ENCODE results near the gene ASCL4. TPM values are rescaled to one million over a fixed set of nuclear protein-coding genes. Genes with fewer than 3 reads are reported as not detected.

ASCL4 gene
- total RNA-seq, 1 donor from 2014 or later = 0.16 TPM

DNA sequence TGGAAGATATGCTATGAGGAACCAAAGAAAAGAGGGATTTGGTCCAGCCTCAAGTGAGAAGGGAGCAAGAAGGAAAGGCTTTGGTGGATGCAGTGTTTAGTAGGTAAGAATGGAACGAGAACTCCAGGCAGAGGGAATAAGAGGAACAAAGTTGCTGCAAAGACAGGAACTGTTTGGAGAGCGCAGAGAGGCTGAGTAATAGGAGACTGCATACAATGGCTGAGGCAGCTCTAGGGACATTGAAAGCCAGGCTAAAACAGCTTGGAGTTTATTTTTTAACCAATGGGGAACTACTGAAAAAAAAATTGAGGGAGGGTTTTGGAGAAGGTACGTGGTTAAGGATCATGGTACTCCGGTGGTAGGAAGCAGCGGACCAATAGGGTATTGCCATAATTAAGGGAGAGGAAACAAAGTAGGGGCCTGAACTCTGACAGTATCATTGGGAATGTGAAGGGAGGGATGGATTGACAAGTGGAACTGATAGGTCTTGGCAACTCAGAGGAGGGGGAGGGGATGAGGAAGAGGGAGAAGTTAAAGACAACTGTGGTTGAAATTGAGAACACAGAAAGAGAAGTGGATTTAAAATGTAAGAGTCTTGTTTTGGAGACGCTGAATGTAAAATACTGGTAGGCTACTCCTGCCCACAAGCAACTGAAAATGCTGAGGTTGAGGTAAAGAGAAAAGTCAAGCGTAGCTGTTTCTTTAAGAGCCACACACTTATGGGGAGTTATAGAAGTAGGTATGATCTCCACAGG lies 4.8 kb downstream of the ASCL4 start:
- peaks cover 66% of the 10 kb centered on the region for H3K27me3 Mint-ChIP-seq (ENCODE audit: low read depth)
- TF ChIP-seq, protein P1, sequence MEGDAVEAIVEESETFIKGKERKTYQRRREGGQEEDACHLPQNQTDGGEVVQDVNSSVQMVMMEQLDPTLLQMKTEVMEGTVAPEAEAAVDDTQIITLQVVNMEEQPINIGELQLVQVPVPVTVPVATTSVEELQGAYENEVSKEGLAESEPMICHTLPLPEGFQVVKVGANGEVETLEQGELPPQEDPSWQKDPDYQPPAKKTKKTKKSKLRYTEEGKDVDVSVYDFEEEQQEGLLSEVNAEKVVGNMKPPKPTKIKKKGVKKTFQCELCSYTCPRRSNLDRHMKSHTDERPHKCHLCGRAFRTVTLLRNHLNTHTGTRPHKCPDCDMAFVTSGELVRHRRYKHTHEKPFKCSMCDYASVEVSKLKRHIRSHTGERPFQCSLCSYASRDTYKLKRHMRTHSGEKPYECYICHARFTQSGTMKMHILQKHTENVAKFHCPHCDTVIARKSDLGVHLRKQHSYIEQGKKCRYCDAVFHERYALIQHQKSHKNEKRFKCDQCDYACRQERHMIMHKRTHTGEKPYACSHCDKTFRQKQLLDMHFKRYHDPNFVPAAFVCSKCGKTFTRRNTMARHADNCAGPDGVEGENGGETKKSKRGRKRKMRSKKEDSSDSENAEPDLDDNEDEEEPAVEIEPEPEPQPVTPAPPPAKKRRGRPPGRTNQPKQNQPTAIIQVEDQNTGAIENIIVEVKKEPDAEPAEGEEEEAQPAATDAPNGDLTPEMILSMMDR (IDR thresholded peaks at IDR 0.05; ENCODE audit: unreplicated experiment) = no peak
- DNase-seq (ENCODE audit: low spot score in 2 of 2, unreplicated experiment in 2 of 2) = no peak
- no peak overlapping the region for H3K27ac Mint-ChIP-seq
- H3K4me3 Mint-ChIP-seq = no peak overlapping the region
- peaks cover 12% of the 10 kb centered on the region for H3K4me1 Mint-ChIP-seq
- no peaks in the 10 kb centered on the region for H3K36me3 Mint-ChIP-seq
- H3K9me3 Mint-ChIP-seq = no peaks in the 10 kb centered on the region

DNA sequence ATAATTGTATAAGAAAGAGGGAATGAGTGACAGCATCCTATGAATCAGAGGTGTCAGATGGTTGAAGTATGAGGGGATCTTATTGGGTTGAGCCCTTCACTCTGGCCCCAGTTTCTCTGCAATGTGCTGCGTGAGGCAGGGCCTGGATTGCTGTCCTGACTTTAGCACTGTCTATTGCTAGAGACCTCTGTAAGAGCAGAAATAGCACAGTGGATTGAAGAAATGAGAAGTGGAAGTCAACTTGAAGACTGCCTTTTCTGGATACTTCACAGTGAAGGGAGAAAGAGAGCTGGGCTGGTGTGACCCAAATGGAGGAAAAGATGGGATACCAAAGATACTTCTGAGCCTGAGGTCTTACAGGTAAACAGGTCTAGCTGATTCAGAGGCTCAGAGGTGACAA lies 5.8 kb downstream of the ASCL4 start:
- Mint-ChIP-seq H3K27ac (no peak overlapping the region), H3K4me1 (peaks cover 9% of the 10 kb centered on the region)

DNA sequence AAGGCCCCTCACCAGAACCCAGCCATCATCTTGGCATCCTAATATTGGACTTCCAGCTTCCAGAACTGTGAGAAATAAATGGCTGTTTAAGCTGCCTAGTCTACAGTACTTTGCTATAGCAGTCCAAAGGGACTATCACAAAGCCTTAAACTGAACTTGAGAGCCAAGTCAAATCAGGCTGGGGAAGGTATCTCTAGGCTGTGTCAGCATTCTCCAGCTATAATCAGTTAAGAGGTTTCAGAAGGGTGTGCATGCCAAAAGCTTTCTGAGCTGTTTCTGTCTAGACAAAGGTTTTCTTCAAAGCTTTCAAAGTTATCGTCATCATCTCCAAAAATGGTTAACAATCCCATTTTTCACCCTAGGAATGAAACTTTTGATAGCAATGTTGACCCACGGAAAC lies 7.6 kb downstream of the ASCL4 start:
- H3K27me3 Mint-ChIP-seq (ENCODE audit: low read depth) = peaks cover 40% of the 10 kb centered on the region

More for the DNA sequence above, 5.8 kb downstream of the ASCL4 start:
- peaks cover 56% of the 10 kb centered on the region for H3K27me3 Mint-ChIP-seq (ENCODE audit: low read depth)
- TF ChIP-seq, protein P1 (IDR thresholded peaks at IDR 0.05; ENCODE audit: unreplicated experiment) = no peak
- H3K9me3 Mint-ChIP-seq = no peaks in the 10 kb centered on the region
- no peak for DNase-seq (ENCODE audit: low spot score in 2 of 2, unreplicated experiment in 2 of 2)
- H3K4me3 Mint-ChIP-seq = no peak overlapping the region
- H3K36me3 Mint-ChIP-seq = no peaks in the 10 kb centered on the region

GRCh38 chr12:107783406-107784376 lies 9.2 kb downstream of the ASCL4 start:
- TF ChIP-seq, protein P1 (IDR thresholded peaks at IDR 0.05; ENCODE audit: unreplicated experiment) = no peak
- Mint-ChIP-seq H3K4me1 (no peaks in the 10 kb centered on the region), H3K27ac (no peak overlapping the region), H3K36me3 (no peaks in the 10 kb centered on the region), H3K27me3 (ENCODE audit: low read depth) (peaks cover 24% of the 10 kb centered on the region), H3K9me3 (no peaks in the 10 kb centered on the region), H3K4me3 (no peak overlapping the region)
- no peak for DNase-seq (ENCODE audit: low spot score in 2 of 2, unreplicated experiment in 2 of 2)

More for the DNA sequence above, 7.6 kb downstream of the ASCL4 start:
- no peak for DNase-seq (ENCODE audit: low spot score in 2 of 2, unreplicated experiment in 2 of 2)
- Mint-ChIP-seq H3K27ac (no peak overlapping the region), H3K4me3 (no peak overlapping the region), H3K36me3 (no peaks in the 10 kb centered on the region), H3K4me1 (no peaks in the 10 kb centered on the region), H3K9me3 (no peaks in the 10 kb centered on the region)
- TF ChIP-seq, protein P1 (IDR thresholded peaks at IDR 0.05; ENCODE audit: unreplicated experiment) = no peak

- Mint-ChIP-seq H3K36me3 (peaks cover 1% of the 10 kb centered on the region), H3K4me3 (no peak overlapping the region), H3K9me3 (peaks cover 8% of the 10 kb centered on the region), H3K4me1 (peaks cover 1% of the 10 kb centered on the region), H3K27me3 (ENCODE audit: low read depth) (peaks cover 2% of the 10 kb centered on the region), H3K27ac (no peak overlapping the region)
- TF ChIP-seq, protein P1 (IDR thresholded peaks at IDR 0.05; ENCODE audit: unreplicated experiment) = no peak
- no peak for DNase-seq (ENCODE audit: low spot score in 2 of 2, unreplicated experiment in 2 of 2)
Measured at GRCh38 chr12:107788281-107788680, 13.8 kb downstream of the ASCL4 start.

All from mesothelial cell of epicardium (in vitro differentiated cells).